ENCODE results near the gene CAMK4.
A peak's percentile ranks its signal among the peaks of the same experiment; 100 is the strongest.
"Not testable (repeated sequence)": the region's sequence is repeated elsewhere in the genome, so short reads cannot be mapped to it uniquely, and the experiment has no call there.

CAMK4 gene

GRCh38 chr5:111320953-111321352 is 96.8 kb downstream of the CAMK4 start:
- DNase-seq: no peak

- no peak for DNase-seq
Measured at GRCh38 chr5:111321376-111321775, 97.2 kb downstream of the CAMK4 start.

GRCh38 chr5:111326551-111326950 is 102.4 kb downstream of the CAMK4 start:
- DNase-seq: no peak

GRCh38 chr5:111337133-111337532 is 112.9 kb downstream of the CAMK4 start:
- no peak for DNase-seq

- DNase-seq: no peak
Measured at GRCh38 chr5:111337688-111338087, 113.5 kb downstream of the CAMK4 start.

GRCh38 chr5:111345731-111346130 is 121.5 kb downstream of the CAMK4 start:
- no peak for DNase-seq

GRCh38 chr5:111347021-111347420 is 122.8 kb downstream of the CAMK4 start:
- no peak for DNase-seq

GRCh38 chr5:111348661-111349329 is 124.6 kb downstream of the CAMK4 start:
- DNase-seq: no peak

GRCh38 chr5:111349429-111349828 is 125.2 kb downstream of the CAMK4 start:
- no peak for DNase-seq

- DNase-seq: no peak
Measured at GRCh38 chr5:111353035-111353434, 128.9 kb downstream of the CAMK4 start.

- not testable (repeated sequence) for DNase-seq
Measured at GRCh38 chr5:111358726-111359125, 134.5 kb downstream of the CAMK4 start.

- no peak for DNase-seq
Measured at GRCh38 chr5:111360173-111360572, 136.0 kb downstream of the CAMK4 start.

- peak; percentile 18 for DNase-seq
Measured at GRCh38 chr5:111364992-111365391, 140.8 kb downstream of the CAMK4 start.

GRCh38 chr5:111366388-111366787 is 142.2 kb downstream of the CAMK4 start:
- DNase-seq: no peak

GRCh38 chr5:111367115-111367514 is 142.9 kb downstream of the CAMK4 start:
- DNase-seq: peak; percentile 41

- DNase-seq: no peak
Measured at GRCh38 chr5:111372799-111373198, 148.6 kb downstream of the CAMK4 start.

GRCh38 chr5:111374380-111374779 is 150.2 kb downstream of the CAMK4 start:
- DNase-seq: no peak

GRCh38 chr5:111375645-111376044 is 151.5 kb downstream of the CAMK4 start:
- DNase-seq: no peak

GRCh38 chr5:111377306-111377705 is 153.1 kb downstream of the CAMK4 start:
- no peak for DNase-seq

GRCh38 chr5:111379391-111379816 is 155.2 kb downstream of the CAMK4 start:
- no peak for DNase-seq

- no peak for DNase-seq
Measured at GRCh38 chr5:111383288-111383970, 159.2 kb downstream of the CAMK4 start.

GRCh38 chr5:111384220-111384619 is 160.0 kb downstream of the CAMK4 start:
- DNase-seq: no peak

- DNase-seq: no peak
Measured at GRCh38 chr5:111385051-111385450, 160.9 kb downstream of the CAMK4 start.

GRCh38 chr5:111385970-111386831 is 162.0 kb downstream of the CAMK4 start:
- no peak for DNase-seq

Data from kidney glomerular epithelial cell (primary cell).